Epithelial cell of prostate (primary cell): ENCODE measurements around the gene CNTD1.
A peak's percentile ranks its signal among the peaks of the same experiment; 100 is the strongest.
"Not testable (repeated sequence)": the region's sequence is repeated elsewhere in the genome, so short reads cannot be mapped to it uniquely, and the experiment has no call there.

Experiments used
- DNase-seq: peaks from one replicate; pipeline ENCODE4 v3.0.0-alpha.2; 2011; ENCODE audit warnings: low read depth, low spot score
- H3K27ac ChIP-seq: fragments of 450-650 bp; 2 replicates; pipeline ENCODE4 v1.5.1; 2017; ENCODE audit warnings: mild to moderate bottlenecking

Gene CNTD1

DNA sequence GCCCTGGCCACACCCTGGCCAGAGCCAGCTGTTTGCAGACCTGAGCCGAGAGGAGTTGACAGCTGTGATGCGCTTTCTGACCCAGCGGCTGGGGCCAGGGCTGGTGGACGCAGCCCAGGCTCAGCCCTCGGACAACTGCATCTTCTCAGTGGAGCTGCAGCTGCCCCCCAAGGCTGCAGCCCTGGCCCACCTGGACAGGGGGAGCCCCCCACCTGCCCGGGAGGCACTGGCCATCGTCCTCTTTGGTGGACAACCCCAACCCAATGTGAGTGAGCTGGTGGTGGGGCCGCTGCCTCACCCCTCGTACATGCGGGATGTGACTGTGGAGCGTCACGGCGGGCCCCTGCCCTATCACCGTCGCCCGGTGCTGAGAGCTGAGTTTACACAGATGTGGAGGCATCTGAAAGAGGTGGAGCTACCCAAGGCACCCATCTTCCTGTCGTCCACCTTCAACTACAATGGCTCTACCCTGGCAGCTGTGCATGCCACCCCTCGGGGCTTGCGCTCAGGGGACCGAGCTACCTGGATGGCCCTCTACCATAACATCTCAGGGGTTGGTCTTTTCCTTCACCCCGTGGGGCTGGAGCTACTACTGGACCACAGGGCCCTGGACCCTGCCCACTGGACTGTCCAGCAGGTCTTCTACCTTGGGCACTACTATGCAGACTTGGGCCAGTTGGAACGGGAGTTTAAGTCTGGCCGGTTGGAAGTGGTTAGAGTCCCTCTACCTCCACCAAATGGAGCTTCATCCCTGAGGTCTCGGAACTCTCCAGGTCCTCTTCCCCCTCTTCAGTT, 46.3 kb downstream of the CNTD1 start:
- H3K27ac ChIP-seq = no peak overlapping the region
- no peak for DNase-seq

DNA sequence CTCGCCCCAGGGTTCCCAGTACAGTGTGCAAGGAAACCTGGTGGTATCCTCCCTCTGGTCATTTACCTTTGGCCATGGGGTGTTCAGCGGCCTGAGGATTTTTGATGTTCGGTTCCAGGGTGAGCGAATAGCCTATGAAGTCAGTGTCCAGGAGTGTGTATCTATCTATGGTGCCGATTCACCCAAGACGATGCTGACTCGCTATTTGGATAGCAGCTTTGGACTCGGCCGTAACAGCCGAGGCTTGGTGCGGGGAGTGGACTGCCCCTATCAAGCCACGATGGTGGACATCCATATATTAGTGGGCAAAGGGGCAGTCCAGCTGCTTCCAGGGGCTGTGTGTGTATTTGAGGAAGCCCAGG, 46.9 kb downstream of the CNTD1 start:
- DNase-seq = no peak
- H3K27ac ChIP-seq = no peak overlapping the region

DNA sequence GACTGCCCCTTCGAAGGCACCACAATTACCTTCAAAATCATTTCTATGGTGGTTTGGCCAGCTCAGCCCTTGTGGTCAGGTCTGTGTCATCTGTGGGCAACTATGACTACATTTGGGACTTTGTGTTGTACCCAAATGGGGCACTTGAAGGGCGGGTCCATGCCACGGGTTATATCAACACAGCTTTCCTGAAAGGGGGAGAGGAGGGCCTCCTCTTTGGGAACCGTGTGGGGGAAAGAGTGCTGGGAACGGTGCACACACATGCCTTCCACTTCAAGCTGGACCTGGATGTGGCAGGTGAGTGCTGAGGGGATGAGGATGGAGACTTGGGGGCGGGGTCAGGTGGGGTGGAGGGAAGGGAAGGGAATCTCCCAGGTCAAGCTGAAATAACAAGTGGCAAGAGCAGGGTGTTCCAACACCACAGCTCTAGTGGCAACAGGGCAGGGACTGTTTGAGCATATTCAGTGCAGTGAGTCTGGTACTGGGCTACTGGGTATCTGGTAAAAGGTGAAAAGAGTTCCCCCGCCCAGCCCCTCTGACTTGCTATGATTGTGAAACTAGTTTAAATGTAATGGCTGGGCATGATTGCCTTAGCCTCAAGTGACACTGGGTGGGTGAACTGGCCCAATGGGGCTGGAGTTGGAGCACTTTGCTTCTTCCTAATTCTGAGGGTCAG, 47.4 kb downstream of the CNTD1 start:
- peak overlapping the region; percentile 31 for H3K27ac ChIP-seq
- no peak for DNase-seq

- H3K27ac ChIP-seq = peak overlapping the region; percentile 31
- DNase-seq = no peak
Observed at GRCh38 chr17:42846594-42847280, 48.1 kb downstream of the CNTD1 start.

- DNase-seq = no peak
- H3K27ac ChIP-seq = no peak overlapping the region
Observed at GRCh38 chr17:42848093-42848492, 49.4 kb downstream of the CNTD1 start.

GRCh38 chr17:42849031-42849430, 50.4 kb downstream of the CNTD1 start:
- no peak overlapping the region for H3K27ac ChIP-seq
- DNase-seq = no peak

DNA sequence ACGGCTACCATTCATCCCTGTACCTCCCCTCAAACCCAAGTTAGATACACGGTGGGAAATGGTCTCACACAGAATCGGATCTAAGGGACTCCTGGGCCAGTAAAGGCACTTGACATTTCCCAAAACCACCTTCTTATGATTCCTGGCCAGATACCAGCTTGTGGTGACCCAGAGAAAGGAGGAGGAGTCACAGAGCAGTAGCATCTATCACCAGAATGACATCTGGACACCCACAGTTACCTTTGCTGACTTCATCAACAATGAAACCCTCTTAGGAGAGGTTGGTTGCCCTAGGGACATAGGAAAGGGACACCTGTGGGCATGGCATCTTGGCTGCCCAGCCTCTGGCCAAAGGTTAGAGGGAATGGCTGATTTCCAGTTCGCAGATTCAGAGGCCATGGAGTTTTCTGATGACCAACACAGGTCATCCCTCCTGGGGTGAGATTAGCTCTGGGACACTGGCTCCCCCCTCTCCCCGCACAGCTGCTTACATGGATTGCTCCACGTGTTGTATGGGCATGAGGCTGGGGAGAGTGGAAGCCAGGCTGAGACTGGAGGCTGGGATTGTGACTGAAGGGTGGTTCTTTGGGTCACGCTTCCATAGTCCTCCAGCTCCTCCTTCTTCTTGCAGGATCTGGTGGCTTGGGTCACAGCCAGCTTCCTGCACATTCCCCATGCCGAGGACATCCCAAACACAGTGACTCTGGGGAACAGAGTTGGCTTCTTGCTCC, 51.0 kb downstream of the CNTD1 start:
- DNase-seq = no peak
- no peak overlapping the region for H3K27ac ChIP-seq

GRCh38 chr17:42850954-42851353, 52.3 kb downstream of the CNTD1 start, which contains the start of gene AOC3:
TSS of gene AOC3 (plus strand) at chr17:42851199. CDS start at chr17:42851344, 145 bp downstream.
- no peak within 1 kb of the TSS for H3K27ac ChIP-seq

DNA sequence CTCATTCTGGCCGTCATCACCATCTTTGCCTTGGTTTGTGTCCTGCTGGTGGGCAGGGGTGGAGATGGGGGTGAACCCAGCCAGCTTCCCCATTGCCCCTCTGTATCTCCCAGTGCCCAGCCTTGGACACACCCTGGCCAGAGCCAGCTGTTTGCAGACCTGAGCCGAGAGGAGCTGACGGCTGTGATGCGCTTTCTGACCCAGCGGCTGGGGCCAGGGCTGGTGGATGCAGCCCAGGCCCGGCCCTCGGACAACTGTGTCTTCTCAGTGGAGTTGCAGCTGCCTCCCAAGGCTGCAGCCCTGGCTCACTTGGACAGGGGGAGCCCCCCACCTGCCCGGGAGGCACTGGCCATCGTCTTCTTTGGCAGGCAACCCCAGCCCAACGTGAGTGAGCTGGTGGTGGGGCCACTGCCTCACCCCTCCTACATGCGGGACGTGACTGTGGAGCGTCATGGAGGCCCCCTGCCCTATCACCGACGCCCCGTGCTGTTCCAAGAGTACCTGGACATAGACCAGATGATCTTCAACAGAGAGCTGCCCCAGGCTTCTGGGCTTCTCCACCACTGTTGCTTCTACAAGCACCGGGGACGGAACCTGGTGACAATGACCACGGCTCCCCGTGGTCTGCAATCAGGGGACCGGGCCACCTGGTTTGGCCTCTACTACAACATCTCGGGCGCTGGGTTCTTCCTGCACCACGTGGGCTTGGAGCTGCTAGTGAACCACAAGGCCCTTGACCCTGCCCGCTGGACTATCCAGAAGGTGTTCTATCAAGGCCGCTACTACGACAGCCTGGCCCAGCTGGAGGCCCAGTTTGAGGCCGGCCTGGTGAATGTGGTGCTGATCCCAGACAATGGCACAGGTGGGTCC, 52.9 kb downstream of the CNTD1 start:
- not testable (repeated sequence) for DNase-seq

More at GRCh38 chr17:42850954-42851353, 52.3 kb downstream of the CNTD1 start, which contains the start of gene AOC3:
- no peak for DNase-seq

GRCh38 chr17:42852351-42852750, 53.7 kb downstream of the CNTD1 start:
- H3K27ac ChIP-seq = no peak overlapping the region
- DNase-seq = no peak

More for the DNA sequence above, 52.9 kb downstream of the CNTD1 start:
- H3K27ac ChIP-seq = not testable (repeated sequence)

- H3K27ac ChIP-seq = no peak overlapping the region
- DNase-seq = no peak
Observed at GRCh38 chr17:42853004-42853403, 54.3 kb downstream of the CNTD1 start.

DNA sequence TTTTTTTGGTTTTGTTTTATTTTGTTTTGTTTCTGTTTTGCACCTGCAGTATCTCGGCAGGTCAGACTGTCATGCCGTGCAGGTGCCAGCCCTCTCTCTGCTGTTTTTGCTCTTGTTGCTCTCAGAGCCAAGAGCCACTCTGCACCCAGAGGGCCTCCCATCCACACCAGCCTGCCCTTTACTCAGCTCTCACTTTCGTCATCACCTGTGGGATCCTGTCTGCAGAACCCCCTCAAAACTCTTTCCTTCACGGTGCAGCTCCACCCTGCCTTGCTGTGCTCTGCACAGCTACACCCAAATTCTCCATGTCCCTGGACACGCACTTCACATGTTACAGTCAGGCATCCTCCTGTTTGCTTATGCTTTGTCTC, 54.9 kb downstream of the CNTD1 start:
- no peak for DNase-seq
- no peak overlapping the region for H3K27ac ChIP-seq

DNA sequence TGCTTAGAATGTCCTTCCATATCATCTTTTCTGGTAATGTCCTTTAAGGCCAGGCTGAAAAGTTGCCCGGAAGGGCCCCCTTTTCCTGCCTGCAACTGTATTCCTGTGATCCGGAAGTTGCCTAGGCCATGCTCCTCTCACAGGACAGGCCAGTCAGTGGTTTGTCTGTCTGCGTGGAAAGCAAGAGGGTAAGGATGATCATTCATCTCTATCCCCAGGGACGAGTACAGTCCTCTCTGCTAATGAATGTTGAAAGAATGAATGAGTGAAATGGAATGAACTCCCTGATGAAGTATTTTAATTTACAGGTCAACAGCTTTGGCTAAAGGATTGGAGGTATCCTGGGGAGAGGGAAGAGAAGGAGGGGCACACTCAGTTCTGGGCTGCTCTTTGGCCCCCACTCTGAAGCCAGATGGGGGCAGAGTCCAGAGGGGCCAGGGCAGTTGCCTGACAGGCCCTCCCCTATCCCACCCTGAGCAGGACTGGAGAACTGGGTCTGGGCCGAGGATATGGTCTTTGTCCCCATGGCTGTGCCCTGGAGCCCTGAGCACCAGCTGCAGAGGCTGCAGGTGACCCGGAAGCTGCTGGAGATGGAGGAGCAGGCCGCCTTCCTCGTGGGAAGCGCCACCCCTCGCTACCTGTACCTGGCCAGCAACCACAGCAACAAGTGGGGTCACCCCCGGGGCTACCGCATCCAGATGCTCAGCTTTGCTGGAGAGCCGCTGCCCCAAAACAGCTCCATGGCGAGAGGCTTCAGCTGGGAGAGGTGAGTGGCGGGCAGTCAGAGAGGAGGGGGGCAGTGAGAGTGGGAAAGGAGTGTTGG, 55.5 kb downstream of the CNTD1 start:
- no peak overlapping the region for H3K27ac ChIP-seq
- no peak for DNase-seq

DNA sequence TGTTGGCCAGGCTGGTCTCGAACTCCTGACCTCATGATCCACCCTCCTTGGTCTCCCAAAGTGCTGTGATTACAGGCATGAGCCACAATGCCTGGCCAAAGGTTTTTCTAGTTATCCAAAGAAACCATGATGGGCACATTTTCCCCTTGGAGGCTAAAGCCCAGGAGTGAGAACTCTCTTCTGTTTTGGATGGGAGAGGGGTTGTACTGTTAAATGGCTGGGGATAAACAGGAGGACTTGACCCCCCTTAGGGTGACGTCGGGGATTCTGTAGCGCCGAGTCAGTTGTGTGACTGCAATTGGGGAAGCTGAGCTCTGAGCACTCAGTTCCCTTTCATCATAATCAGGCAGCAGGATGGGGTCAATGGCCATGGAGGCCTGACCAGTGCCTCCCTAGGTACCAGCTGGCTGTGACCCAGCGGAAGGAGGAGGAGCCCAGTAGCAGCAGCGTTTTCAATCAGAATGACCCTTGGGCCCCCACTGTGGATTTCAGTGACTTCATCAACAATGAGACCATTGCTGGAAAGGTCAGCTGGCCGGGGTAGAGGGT, 56.5 kb downstream of the CNTD1 start:
- no peak overlapping the region for H3K27ac ChIP-seq
- no peak for DNase-seq

DNA sequence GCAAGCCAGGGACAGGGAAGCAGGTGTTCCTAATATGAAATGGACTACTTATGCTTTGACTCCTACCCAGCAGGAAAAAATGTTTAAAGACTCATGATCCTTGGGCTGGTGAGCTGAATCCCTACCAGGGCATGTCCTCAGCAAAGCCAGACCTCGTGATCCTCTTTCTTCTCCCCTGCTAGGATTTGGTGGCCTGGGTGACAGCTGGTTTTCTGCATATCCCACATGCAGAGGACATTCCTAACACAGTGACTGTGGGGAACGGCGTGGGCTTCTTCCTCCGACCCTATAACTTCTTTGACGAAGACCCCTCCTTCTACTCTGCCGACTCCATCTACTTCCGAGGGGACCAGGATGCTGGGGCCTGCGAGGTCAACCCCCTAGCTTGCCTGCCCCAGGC, 57.4 kb downstream of the CNTD1 start:
- H3K27ac ChIP-seq, DNase-seq: not testable (repeated sequence)

- not testable (repeated sequence) for H3K27ac ChIP-seq, DNase-seq
Observed at GRCh38 chr17:42856516-42856915, 57.9 kb downstream of the CNTD1 start.

GRCh38 chr17:42857389-42857788, 58.7 kb downstream of the CNTD1 start:
- no peak for DNase-seq
- H3K27ac ChIP-seq = no peak overlapping the region
